GM12875 (cell line): Measurements from ENCODE around the gene FTSJ1.
A peak's percentile ranks its signal among the peaks of the same experiment; 100 is the strongest.

Experiments used
- H3K4me3 ChIP-seq: one replicate; pipeline ENCODE4 v1.5.1; 2011; ENCODE audit warnings: low read depth, low read length, control low read depth
- TF ChIP-seq, protein P1 (sequence below): IDR thresholded peaks from 2 replicates; pipeline ENCODE4 v1.5.1; 2011; ENCODE audit warnings: low read depth, mild to moderate bottlenecking, control low read depth, inconsistent platforms, low read length, moderate library complexity, borderline replicate concordance; ENCODE audit not compliant: insufficient read depth

Gene FTSJ1

DNA sequence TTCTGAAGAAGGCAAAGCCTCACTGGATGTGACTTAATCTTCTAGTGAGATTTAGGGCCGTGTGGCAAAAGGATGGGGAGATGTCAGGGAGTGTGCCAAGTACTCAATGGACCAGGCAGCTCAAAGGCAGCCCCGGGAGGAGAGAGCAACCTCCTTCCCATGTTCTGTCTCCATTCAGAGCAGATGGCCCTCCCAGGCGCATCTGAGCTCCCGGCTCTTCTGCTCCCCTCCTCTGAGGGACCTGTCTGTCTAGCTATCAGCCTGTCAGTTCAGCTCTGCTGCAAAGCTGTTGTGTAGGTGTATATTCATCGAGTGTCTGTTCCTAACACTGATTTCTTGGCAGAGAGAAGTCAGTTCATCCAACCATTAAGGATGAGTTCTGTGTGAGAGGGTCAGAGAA is 21.9 kb downstream of the FTSJ1 start:
- TF ChIP-seq, protein P1, sequence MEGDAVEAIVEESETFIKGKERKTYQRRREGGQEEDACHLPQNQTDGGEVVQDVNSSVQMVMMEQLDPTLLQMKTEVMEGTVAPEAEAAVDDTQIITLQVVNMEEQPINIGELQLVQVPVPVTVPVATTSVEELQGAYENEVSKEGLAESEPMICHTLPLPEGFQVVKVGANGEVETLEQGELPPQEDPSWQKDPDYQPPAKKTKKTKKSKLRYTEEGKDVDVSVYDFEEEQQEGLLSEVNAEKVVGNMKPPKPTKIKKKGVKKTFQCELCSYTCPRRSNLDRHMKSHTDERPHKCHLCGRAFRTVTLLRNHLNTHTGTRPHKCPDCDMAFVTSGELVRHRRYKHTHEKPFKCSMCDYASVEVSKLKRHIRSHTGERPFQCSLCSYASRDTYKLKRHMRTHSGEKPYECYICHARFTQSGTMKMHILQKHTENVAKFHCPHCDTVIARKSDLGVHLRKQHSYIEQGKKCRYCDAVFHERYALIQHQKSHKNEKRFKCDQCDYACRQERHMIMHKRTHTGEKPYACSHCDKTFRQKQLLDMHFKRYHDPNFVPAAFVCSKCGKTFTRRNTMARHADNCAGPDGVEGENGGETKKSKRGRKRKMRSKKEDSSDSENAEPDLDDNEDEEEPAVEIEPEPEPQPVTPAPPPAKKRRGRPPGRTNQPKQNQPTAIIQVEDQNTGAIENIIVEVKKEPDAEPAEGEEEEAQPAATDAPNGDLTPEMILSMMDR = no peak
- H3K4me3 ChIP-seq = no peak overlapping the region

DNA sequence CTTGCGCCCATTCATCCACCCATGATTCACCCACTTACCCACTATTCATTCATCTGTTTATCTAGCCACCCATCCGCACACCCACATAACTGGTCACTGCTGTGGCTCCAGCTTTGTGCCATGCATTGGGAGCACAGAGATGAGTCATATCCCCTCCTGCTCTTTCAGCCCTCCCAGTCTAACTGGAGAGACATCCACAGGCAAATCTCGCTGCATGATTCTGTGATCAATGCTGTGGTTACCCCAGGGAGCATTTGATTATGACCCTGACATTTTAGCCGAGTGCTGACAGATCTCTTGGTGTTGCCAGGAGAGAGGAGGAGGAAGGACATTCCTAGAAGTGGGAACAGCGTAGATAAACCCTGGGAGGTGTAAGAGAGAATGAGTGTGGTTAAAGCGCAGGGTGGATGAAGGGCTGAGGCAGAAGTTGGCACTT is 22.4 kb downstream of the FTSJ1 start:
- TF ChIP-seq, protein P1 = no peak
- no peak overlapping the region for H3K4me3 ChIP-seq

DNA sequence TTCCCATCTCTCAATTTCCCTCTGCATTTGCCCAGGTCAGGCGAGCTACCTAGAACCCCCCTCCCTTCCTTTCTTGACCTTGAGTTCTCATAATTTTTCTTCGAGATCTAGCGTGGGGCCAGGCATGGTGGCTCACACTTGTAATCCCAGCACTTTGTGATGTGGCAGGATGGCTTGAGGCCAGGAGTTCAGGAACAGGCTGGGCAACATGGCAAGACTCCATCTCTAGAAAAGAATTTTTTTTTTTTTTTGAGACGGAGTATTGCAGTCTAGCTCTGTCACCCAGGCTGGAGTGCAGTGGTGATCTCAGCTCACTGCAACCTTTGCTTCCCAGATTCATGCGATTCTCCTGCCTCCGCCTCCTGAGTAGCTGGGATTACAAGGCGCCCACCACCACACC is 28.3 kb downstream of the FTSJ1 start:
- H3K4me3 ChIP-seq = no peak overlapping the region
- TF ChIP-seq, protein P1 = no peak

DNA sequence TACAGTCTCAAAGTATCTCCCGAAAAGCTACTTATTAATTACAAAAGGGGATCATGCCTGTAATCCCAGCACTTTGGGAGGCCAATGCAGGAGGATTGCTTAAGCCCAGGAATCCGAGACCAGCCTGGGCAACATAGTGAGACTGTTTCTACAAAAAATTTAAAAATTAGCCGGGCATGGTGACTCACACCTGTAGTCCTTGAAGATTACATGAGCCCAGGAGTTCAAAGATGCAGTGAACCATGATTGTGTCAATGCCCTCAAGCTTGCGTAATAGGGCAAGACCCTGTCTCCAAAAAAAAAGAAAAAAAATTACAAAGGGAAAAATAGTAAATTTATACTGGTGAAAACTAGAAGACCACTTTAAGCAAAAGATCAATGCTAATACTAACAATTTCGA is 29.5 kb downstream of the FTSJ1 start:
- TF ChIP-seq, protein P1 = no peak
- no peak overlapping the region for H3K4me3 ChIP-seq

DNA sequence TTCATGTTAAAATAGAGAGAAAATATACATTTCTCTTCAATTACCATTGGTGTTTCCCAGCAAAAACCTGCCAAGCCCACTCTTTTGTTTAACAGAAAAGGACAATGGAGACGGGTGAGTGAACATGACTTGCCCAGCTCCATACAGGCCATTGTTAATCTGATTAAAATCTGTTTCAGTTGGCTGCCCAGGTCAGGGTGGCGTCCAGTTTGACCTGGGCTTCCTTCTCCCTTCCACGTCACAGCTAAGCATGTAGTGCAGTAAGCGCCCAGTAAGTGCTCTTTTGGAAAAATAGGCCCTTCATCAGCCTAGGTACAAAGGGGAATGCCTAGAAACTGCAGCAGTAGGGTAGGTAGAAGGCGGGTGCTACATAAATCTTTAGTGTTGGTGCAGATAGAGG is 31.2 kb downstream of the FTSJ1 start:
- no peak overlapping the region for H3K4me3 ChIP-seq
- TF ChIP-seq, protein P1 = no peak

DNA sequence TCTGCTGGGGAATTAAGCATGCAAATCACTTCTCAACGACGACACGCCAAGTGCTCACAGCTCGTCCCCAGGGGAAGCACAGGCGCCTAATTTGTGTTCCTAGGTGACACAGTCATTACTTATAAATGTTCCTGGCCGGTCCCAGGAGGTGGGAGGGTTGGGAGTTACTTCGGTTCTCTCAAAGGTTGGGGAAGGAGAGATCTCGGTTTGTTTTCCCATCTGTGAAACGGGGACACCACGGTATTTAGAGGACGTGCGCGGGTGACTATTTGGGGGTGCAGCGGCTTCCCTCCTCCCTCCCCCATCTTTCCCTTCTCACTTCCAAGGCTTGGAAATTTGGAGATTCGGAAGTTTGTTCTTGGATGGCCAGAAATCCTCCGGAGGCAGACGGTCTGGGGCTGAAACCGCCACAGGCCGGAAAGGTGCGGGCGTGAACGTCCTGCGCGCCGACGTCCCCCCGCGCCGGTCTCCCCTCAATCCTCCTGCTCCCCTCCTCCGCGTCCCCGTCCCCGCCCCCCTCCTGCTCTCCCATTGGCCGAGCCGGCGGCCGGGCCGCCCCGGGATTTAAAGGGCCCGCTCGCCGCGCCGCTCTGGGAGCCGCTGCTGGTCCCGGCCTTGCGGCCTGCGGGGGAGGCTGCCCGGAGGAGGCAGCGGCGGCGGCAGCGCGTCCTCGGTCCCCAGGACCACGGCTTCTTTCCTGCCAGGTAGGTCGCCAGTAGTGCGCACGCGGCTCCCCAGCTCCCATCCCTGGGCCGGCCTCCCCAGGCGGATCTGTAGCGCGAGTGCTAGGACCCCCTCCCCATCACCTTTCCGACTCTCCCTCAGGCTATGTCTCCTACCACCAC is 32.6 kb downstream of the FTSJ1 start, which contains the start of gene PORCN:
Gene PORCN (plus strand): TSS at position 593 of the 845 bp plus-strand sequence. CDS start 829 bp downstream, outside the sequence.
- peak within 1 kb of the TSS; percentile 78 for H3K4me3 ChIP-seq
- TF ChIP-seq, protein P1 = no peak

DNA sequence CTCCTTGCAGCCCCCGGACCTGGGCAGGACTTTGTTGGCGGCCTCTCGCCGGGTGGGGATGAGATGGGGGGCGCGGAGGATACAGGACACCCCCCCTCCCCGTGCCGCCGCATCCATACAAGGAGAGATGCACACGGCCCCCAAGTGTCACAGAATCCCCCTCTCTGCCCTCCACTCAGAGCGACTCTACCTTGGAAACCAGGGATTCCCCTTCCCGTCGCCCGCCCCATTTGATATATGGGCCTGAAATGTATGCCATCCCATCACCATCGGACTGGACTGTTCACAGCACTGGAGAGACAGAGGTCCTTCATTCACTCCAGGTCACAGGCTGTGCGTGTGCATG is 33.2 kb downstream of the FTSJ1 start:
- peak overlapping the region; percentile 78 for H3K4me3 ChIP-seq
- TF ChIP-seq, protein P1 = no peak
